ENCODE results near the gene DVL3. TPM values are rescaled to one million over a fixed set of nuclear protein-coding genes. Genes with fewer than 3 reads are reported as not detected.

The DVL3 gene
- total RNA-seq, 1 donor from 2014 or later = 54.5 TPM

DNA sequence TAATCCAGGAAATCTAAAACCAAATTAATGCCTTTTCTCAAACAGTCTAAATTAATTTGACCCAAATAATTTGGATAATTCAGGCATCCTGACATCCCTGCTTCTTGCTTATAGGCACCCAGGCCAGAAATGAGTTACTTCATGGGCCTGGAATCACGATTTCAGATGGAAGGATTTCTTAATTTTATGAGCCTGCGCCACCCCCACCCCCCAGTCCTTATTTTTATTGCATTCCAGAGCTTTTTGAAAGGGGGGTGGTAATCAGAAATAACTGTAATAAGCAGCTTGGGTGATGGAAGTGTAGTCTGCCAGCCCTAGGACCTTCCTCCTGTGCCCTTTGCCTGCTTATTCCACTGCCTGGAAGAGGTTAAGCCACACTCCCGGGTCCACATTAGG is 20.8 kb downstream of the DVL3 start:
- intact Hi-C loops (cut with micrococcal nuclease) = loop anchor here (2.0 kb wide), 1 partner anchor 51 kb away; no protein-coding TSS in a partner anchor
- peak overlapping the region; percentile 91 for H3K4me3 Mint-ChIP-seq
- no peak for DNase-seq
- H3K9me3 Mint-ChIP-seq = no peaks in the 10 kb centered on the region
- H3K36me3 Mint-ChIP-seq (ENCODE audit: low read depth) = peaks cover 58% of the 10 kb centered on the region
- H3K4me1 Mint-ChIP-seq = peaks cover 26% of the 10 kb centered on the region
- H3K27me3 Mint-ChIP-seq = no peaks in the 10 kb centered on the region
- peak overlapping the region; percentile 81 for H3K27ac Mint-ChIP-seq

GRCh38 chr3:184176377-184177330 is 21.5 kb downstream of the DVL3 start:
- Mint-ChIP-seq H3K4me1 (peaks cover 24% of the 10 kb centered on the region), H3K36me3 (ENCODE audit: low read depth) (peaks cover 55% of the 10 kb centered on the region), H3K4me3 (peak overlapping the region; percentile 91), H3K9me3 (no peaks in the 10 kb centered on the region), H3K27me3 (no peaks in the 10 kb centered on the region), H3K27ac (peak overlapping the region; percentile 69)
- no peak for DNase-seq
- intact Hi-C loops (cut with micrococcal nuclease) = no loop called here

- H3K27ac Mint-ChIP-seq = no peak overlapping the region
- no peaks in the 10 kb centered on the region for H3K9me3 Mint-ChIP-seq
- no peak overlapping the region for H3K4me3 Mint-ChIP-seq
- intact Hi-C loops (cut with micrococcal nuclease) = no loop called here
- no peaks in the 10 kb centered on the region for H3K27me3 Mint-ChIP-seq
- no peak for DNase-seq
- H3K4me1 Mint-ChIP-seq = peaks cover 24% of the 10 kb centered on the region
- peaks cover 56% of the 10 kb centered on the region for H3K36me3 Mint-ChIP-seq (ENCODE audit: low read depth)
Observed at GRCh38 chr3:184177331-184177731, 22.2 kb downstream of the DVL3 start.

- H3K4me1 Mint-ChIP-seq = peaks cover 22% of the 10 kb centered on the region
- no peaks in the 10 kb centered on the region for H3K27me3 Mint-ChIP-seq
- H3K4me3 Mint-ChIP-seq = no peak overlapping the region
- H3K9me3 Mint-ChIP-seq = no peaks in the 10 kb centered on the region
- intact Hi-C loops (cut with micrococcal nuclease) = no loop called here
- H3K36me3 Mint-ChIP-seq (ENCODE audit: low read depth) = peaks cover 58% of the 10 kb centered on the region
- H3K27ac Mint-ChIP-seq = peak overlapping the region; percentile 28
- DNase-seq = no peak
Observed at GRCh38 chr3:184177767-184178306, 22.7 kb downstream of the DVL3 start.

DNA sequence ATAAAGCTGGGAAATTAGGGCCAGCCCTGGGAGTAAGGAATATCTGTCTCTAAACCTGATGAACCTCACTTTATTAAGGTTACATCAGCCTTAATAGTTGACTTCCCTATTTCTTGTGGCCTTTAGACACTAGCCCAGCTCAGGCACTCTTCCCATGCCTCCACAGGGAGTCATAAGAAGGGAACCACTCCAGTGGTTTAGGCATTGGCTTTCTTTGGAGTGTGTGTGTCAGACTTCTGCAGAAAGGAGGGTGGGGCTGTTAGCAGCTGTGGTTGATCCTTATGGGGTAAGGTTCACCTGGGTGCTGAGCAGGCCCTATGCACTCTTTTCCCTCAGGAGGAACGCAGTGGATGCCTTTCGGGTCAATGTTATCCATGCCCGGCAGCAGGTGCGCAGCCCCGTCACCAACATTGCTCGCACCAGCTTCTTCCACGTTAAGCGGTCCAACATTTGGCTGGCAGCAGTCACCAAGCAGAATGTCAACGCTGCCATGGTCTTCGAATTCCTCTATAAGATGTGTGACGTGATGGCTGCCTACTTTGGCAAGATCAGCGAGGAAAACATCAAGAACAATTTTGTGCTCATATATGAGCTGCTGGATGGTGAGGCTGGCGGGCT is 23.5 kb downstream of the DVL3 start:
- peaks cover 20% of the 10 kb centered on the region for H3K4me1 Mint-ChIP-seq
- H3K27me3 Mint-ChIP-seq = no peaks in the 10 kb centered on the region
- intact Hi-C loops (cut with micrococcal nuclease) = no loop called here
- peaks cover 58% of the 10 kb centered on the region for H3K36me3 Mint-ChIP-seq (ENCODE audit: low read depth)
- H3K4me3 Mint-ChIP-seq = no peak overlapping the region
- DNase-seq = peak; percentile 53
- no peak overlapping the region for H3K27ac Mint-ChIP-seq
- no peaks in the 10 kb centered on the region for H3K9me3 Mint-ChIP-seq

DNA sequence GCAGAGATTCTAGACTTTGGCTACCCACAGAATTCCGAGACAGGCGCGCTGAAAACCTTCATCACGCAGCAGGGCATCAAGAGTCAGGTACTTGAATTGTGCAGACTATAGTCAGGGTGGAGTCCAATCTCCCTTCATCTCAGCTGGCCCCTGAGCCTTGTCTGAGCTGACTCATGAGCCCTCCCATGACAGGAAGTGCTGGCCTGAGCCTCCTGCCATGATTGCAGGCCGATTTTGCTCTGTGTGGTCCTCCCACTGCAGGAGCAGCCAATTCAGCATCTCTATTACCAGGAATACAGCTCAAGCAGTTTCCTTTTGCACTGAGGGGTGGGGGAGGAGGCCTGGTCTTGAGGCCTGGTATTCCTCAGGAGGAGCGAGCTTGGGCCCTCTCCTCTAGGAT is 25.0 kb downstream of the DVL3 start:
- no peaks in the 10 kb centered on the region for H3K27me3 Mint-ChIP-seq
- peaks cover 20% of the 10 kb centered on the region for H3K4me1 Mint-ChIP-seq
- no peak overlapping the region for H3K27ac Mint-ChIP-seq
- H3K36me3 Mint-ChIP-seq (ENCODE audit: low read depth) = peaks cover 69% of the 10 kb centered on the region
- no peak overlapping the region for H3K4me3 Mint-ChIP-seq
- intact Hi-C loops (cut with micrococcal nuclease) = no loop called here
- H3K9me3 Mint-ChIP-seq = no peaks in the 10 kb centered on the region
- no peak for DNase-seq

- Mint-ChIP-seq H3K4me1 (peaks cover 17% of the 10 kb centered on the region), H3K36me3 (ENCODE audit: low read depth) (peaks cover 65% of the 10 kb centered on the region), H3K9me3 (no peaks in the 10 kb centered on the region), H3K27me3 (no peaks in the 10 kb centered on the region), H3K27ac (no peak overlapping the region), H3K4me3 (no peak overlapping the region)
- no peak for DNase-seq
- intact Hi-C loops (cut with micrococcal nuclease) = no loop called here
Observed at GRCh38 chr3:184181596-184181995, 26.4 kb downstream of the DVL3 start.

DNA sequence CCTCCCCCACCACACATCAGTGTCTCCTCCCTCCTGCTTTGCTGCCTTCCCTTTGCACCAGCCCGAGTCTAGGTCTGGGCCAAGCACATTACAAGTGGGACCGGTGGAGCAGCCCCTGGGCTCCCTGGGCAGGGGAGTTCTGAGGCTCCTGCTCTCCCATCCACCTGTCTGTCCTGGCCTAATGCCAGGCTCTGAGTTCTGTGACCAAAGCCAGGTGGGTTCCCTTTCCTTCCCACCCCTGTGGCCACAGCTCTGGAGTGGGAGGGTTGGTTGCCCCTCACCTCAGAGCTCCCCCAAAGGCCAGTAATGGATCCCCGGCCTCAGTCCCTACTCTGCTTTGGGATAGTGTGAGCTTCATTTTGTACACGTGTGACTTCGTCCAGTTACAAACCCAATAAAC is 28.5 kb downstream of the DVL3 start:
- Mint-ChIP-seq H3K4me3 (no peak overlapping the region), H3K9me3 (no peaks in the 10 kb centered on the region), H3K36me3 (ENCODE audit: low read depth) (peaks cover 71% of the 10 kb centered on the region), H3K27me3 (no peaks in the 10 kb centered on the region), H3K4me1 (peaks cover 26% of the 10 kb centered on the region), H3K27ac (no peak overlapping the region)
- peak; percentile 59 for DNase-seq
- intact Hi-C loops (cut with micrococcal nuclease) = no loop called here

DNA sequence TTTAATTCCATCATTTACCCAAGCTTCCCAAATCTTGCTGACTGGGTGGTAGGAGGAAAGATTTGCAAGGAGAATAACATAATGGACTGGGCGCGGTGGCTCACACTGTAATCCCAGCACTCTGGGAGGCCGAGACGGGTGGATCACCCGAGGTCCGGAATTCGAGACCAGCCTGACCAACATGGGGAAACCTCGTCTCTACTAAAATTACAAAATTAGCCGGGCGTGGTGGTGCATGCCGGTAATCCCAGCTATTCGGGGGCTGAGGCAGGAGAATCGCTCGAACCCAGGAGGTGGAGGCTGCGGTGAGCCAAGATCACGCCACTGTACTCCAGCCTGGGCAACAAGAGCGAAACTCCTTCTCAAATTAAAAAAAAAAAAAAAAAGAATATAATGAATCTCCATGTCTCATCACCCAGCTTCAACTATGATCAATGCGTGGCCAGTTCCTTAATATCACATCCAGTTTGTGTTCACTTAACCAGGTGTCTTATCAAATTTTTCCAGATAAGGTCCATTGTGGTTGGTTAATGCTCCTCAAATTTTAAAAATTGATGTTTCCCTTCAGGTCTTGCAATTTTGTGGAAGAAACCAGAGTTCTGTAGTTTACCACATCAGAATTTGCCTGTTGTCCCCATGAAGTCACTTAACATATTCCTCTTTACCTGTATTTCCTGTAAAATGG is 29.5 kb downstream of the DVL3 start:
- intact Hi-C loops (cut with micrococcal nuclease) = loop anchor here (1.0 kb wide), 1 partner anchor 49 kb away; the partner anchor contains the start of gene EIF2B5
- Mint-ChIP-seq H3K4me3 (peak overlapping the region; percentile 92), H3K27ac (peak overlapping the region; percentile 92), H3K4me1 (peaks cover 28% of the 10 kb centered on the region), H3K27me3 (no peaks in the 10 kb centered on the region), H3K9me3 (no peaks in the 10 kb centered on the region), H3K36me3 (ENCODE audit: low read depth) (peaks cover 69% of the 10 kb centered on the region)
- DNase-seq = peak; percentile 55

DNA sequence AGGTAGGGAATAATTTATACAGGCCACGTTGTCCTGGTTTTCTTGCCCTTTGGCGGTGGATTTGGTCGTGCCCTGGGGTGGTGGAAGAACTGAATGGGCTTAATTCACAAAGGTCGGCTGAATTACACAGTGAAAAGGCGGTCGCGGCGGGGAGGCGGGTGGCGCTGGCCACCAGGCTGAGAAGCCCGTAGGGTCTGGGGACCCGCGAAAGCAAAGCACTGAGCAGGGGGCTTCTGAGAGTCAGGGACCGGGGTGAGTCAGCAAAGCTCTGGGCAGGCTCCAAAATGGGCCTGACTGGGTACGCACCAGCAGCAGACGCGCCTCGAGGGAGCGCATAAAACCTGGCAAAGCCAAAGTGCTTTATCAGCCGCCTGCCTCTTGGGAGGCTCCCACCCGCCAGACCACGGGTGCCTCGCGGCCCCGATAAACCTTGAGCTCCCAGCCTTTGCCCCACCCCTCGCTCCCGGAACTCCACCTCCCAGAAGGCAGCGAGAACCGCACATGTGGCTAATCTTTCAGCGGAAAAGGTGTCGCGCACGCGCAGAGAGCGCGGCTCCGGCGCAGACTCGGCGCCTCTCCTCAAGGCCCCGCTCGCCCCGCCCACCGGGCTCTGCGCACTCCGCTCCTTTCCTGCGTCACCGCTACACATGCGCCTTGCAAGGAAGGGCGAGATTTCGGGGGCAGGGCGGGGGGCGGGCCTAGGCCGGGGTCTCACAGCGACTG is 30.4 kb downstream of the DVL3 start:
- H3K9me3 Mint-ChIP-seq = no peaks in the 10 kb centered on the region
- peaks cover 28% of the 10 kb centered on the region for H3K4me1 Mint-ChIP-seq
- peak overlapping the region; percentile 92 for H3K4me3 Mint-ChIP-seq
- peak; percentile 100 for DNase-seq
- H3K27ac Mint-ChIP-seq = peak overlapping the region; percentile 92
- intact Hi-C loops (cut with micrococcal nuclease) = loop anchor here (1.0 kb wide), 5 partner anchors 11 to 114 kb away; partner anchors contain the start of genes ALG3, AP2M1, EIF2B5 and PSMD2
- H3K36me3 Mint-ChIP-seq (ENCODE audit: low read depth) = peaks cover 68% of the 10 kb centered on the region
- H3K27me3 Mint-ChIP-seq = no peaks in the 10 kb centered on the region

DNA sequence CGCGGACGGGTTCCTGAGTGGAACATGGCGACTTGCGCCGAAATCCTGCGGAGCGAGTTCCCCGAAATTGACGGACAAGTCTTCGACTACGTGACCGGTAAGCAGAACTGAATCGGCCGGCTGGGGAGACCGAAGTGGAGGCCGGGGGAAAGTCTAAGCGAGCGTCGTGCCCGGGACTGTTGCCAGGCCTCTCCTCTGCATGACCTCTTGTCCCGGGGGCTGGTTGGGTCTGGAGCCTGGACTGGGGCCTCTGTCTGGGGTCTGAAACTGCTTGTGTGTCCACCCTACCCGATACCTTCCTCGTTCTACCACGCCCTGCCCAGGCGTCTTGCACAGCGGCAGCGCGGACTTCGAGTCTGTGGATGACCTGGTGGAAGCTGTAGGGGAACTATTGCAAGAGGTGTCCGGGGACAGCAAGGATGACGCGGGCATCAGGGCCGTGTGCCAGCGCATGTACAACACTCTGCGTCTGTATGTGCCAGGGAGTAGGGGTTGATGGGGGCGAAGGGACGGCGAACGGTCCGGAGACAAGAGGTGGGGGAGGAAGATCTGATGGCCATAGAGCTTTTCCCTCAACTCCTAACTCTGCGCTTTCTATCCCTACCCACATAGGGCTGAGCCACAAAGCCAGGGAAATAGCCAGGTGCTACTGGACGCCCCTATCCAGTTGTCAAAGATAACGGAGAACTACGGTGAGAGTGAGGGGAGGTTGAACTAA is 31.2 kb downstream of the DVL3 start, which contains the start of gene ABCF3:
ABCF3 (plus strand) TSS at position 16 of the 718 bp plus-strand sequence; CDS start at position 25, 9 bp downstream.
- intact Hi-C loops (cut with micrococcal nuclease) = loop anchor here (1.0 kb wide), 4 partner anchors 12 to 113 kb away; partner anchors contain the start of genes ALG3, AP2M1 and PSMD2
- H3K9me3 Mint-ChIP-seq = no peaks in the 10 kb centered on the region
- peaks cover 28% of the 10 kb centered on the region for H3K4me1 Mint-ChIP-seq
- peak within 1 kb of the TSS; percentile 92 for H3K4me3 Mint-ChIP-seq
- peaks cover 64% of the 10 kb centered on the region for H3K36me3 Mint-ChIP-seq (ENCODE audit: low read depth)
- DNase-seq = no peak
- H3K27me3 Mint-ChIP-seq = no peaks in the 10 kb centered on the region
- H3K27ac Mint-ChIP-seq = peak within 1 kb of the TSS; percentile 92

DNA sequence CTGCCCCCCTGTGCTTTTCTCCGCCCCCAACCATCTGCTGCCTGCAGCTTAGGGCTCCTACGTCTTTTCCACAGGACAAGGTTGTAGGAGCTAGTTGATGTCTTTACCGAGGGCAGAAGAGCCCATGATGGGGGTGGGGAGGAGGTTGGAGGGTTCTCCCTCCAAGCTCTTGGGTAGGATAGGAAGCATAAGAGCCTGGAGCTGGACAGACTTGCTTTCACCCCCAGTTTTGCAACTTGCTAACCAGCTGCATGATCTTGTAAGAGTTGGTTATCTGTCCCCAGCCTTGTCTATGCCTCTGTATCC is 31.7 kb downstream of the DVL3 start:
- H3K36me3 Mint-ChIP-seq (ENCODE audit: low read depth) = peaks cover 63% of the 10 kb centered on the region
- DNase-seq = peak; percentile 62
- no peaks in the 10 kb centered on the region for H3K27me3 Mint-ChIP-seq
- no peaks in the 10 kb centered on the region for H3K9me3 Mint-ChIP-seq
- intact Hi-C loops (cut with micrococcal nuclease) = loop anchor here (1.0 kb wide), 4 partner anchors 13 to 112 kb away; partner anchors contain the start of genes ALG3, AP2M1 and PSMD2
- peak overlapping the region; percentile 92 for H3K4me3 Mint-ChIP-seq
- H3K27ac Mint-ChIP-seq = peak overlapping the region; percentile 92
- peaks cover 28% of the 10 kb centered on the region for H3K4me1 Mint-ChIP-seq

All from activated CD4-positive, alpha-beta T cell treated with anti-CD3 and anti-CD28 coated beads, Interleukin-2, amount 10 ng/mL, durations not matched to agents 24 days and 14 days (primary cell).